ENCODE measurements around the gene PIK3C2G.

- TF ChIP-seq FOXA1 (IDR thresholded peaks at IDR 0.05) (no peak), BHLHE40 (IDR thresholded peaks at IDR 0.05; ENCODE audit: borderline replicate concordance) (no peak), HDGF (IDR thresholded peaks at IDR 0.05; ENCODE audit: borderline replicate concordance) (no peak), NFRKB (IDR thresholded peaks at IDR 0.05) (no peak), ZNF384 (IDR thresholded peaks at IDR 0.05) (no peak), FOXM1 (IDR thresholded peaks at IDR 0.05; ENCODE audit: borderline replicate concordance) (no peak), SP1 (IDR thresholded peaks at IDR 0.05) (no peak), SUZ12 (IDR thresholded peaks at IDR 0.05) (no peak), ELF4 (IDR thresholded peaks at IDR 0.05) (no peak), TARDBP (IDR thresholded peaks at IDR 0.05) (no peak), FOXK2 (IDR thresholded peaks at IDR 0.05) (no peak), PKNOX1 (IDR thresholded peaks at IDR 0.05) (no peak)
Observed at GRCh38 chr12:18259906-18260682, 1.2 kb upstream of the PIK3C2G start.

Data from HEK293T (cell line).